ENCODE measurements around the gene CD300E.

GRCh38 chr17:74591503-74591902 is 32.0 kb downstream of the CD300E start:
- no peak for TF ChIP-seq CTCF (IDR thresholded peaks at IDR 0.05)
- TF ChIP-seq EZH2 (IDR thresholded peaks at IDR 0.05; ENCODE audit: borderline replicate concordance, insufficient read depth, low read depth, low read length, poor library complexity, severe bottlenecking) = no peak

Data from B cell (primary cell).